Vagina (tissue), 2 donors: ENCODE results near the gene KRTAP10-11.

Experiments
- CTCF ChIP-seq, 3 experiments: fragments of 450-650 bp in 2 of 3; fragments of 200-600 bp in 1 of 3; sonication (generic) in 1 of 3; IDR thresholded peaks; one replicate each; pipeline ENCODE4 v1.5.1; 2017 to 2019; ENCODE audit warnings: antibody characterized with exemption in 3 of 3, mild to moderate bottlenecking in 2 of 3, moderate library complexity in 2 of 3
- POLR2A ChIP-seq, 2 donors: fragments of 450-650 bp; IDR thresholded peaks; one replicate each; pipeline ENCODE4 v1.6.1; 2017; ENCODE audit warnings: antibody characterized with exemption in 2 of 2, mild to moderate bottlenecking in 2 of 2, moderate library complexity in 2 of 2
- POLR2AphosphoS5 ChIP-seq, 2 donors: sonication (generic); formaldehyde crosslinking; IDR thresholded peaks; one replicate each; pipeline ENCODE4 v1.9.0; 2017; ENCODE audit warnings: antibody characterized with exemption in 2 of 2, mild to moderate bottlenecking in 2 of 2, low read depth in 1 of 2; ENCODE audit not compliant: insufficient read depth in 1 of 2

DNA sequence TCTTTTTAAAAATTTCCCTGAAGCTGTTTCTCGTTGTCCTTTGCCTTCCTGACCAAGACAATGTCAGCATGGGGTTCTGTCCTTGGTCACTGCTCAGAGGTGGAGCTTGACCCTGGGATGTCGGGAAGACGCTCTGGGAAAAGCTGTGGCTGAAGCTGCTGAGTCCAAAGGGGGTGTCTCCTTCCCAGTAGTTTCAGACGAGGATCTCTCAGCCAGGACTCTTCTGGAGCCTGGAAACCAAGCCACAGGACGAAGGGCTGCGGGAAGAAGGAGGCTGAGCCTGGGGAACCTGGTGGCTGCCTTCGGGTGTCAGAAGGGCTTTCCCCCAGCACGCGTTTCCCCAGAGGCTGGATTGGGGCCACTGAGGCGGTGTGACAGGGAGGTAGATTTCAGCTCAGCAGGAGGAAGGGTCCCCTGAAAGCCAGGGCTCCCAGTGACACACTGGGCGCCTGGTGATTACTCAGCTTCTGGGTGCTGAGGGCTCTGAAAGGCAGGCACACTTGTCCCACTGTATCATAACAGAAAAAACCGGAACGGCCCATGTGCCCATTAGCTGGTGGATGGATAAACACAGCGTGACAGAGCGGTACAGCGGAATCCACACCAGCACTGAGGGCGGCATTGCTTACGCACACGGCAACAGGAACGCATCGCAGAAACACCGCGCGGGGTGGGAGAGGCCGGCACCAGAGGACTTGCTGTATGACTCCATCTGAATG lies 40.8 kb downstream of the KRTAP10-11 start:
- no peak for TF ChIP-seq CTCF (IDR thresholded peaks at IDR 0.05)
- TF ChIP-seq POLR2A (IDR thresholded peaks at IDR 0.05), result no peak
- no peak for TF ChIP-seq POLR2AphosphoS5 (IDR thresholded peaks at IDR 0.05; ENCODE audit: insufficient read depth in 1 of 2, low read depth in 1 of 2)
